ENCODE measurements around the gene CBX1. TPM values are rescaled to one million over a fixed set of nuclear protein-coding genes. Genes with fewer than 3 reads are reported as not detected.
A peak's percentile ranks its signal among the peaks of the same experiment; 100 is the strongest.

CBX1 gene
- total RNA-seq, 4 donors from 2014 or later = 21.0 to 46.7 (median 24.7) TPM

DNA sequence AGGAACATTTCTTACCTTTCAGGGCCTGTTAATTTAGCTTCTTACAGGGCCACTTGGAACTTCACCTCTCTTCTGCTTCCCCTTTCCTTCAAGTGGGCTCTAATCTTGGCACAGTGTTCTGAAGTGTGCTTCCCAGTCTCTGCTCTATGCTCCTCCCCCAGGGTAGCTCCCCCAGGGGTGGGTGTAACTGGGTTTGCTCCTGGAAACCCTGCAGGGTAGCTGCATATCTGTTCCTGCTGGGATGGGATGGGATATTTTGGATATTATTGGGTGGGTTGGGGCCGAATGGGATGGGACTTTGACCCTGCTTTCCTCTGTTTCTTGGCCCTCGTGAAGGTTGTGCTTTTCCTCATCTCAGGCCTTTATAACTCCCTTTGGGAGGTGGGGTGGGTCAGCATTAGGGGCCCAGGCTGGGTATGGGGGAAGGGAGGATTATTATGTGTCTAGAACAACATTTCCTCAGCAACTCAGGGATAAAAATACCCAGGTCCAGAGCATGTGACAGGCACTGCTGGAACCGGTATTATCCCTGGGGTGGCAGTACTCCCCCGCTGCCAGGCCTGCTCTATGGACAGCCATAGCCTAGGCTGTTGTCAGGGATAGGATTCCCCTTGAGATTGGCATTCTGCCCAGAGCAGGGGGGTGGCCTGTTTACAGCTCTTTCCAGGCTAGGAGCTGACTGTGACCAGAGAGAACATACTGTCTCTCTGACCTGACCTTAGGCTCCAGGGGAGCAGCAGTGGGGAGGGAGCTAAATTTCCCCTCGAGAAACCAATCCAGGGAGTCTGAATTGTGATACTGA, 48.1 kb downstream of the CBX1 start:
- Histone ChIP-seq H3K9me3 (no peaks in the 10 kb centered on the region), H3K36me3 (peaks cover 17 to 73% (median 21%) of the 10 kb centered on the region in 3 donors), H3K27me3 (no peaks in the 10 kb centered on the region), H3K4me3 (peak overlapping the region in 3 of 4 donors; percentile 34 to 93 (median 77)), H3K4me1 (peaks cover 58 to 82% (median 66%) of the 10 kb centered on the region in 3 donors), H3K27ac (peak overlapping the region; percentile 97 to 100 (median 98))
- no peak for DNase-seq
- TF ChIP-seq, protein P1, sequence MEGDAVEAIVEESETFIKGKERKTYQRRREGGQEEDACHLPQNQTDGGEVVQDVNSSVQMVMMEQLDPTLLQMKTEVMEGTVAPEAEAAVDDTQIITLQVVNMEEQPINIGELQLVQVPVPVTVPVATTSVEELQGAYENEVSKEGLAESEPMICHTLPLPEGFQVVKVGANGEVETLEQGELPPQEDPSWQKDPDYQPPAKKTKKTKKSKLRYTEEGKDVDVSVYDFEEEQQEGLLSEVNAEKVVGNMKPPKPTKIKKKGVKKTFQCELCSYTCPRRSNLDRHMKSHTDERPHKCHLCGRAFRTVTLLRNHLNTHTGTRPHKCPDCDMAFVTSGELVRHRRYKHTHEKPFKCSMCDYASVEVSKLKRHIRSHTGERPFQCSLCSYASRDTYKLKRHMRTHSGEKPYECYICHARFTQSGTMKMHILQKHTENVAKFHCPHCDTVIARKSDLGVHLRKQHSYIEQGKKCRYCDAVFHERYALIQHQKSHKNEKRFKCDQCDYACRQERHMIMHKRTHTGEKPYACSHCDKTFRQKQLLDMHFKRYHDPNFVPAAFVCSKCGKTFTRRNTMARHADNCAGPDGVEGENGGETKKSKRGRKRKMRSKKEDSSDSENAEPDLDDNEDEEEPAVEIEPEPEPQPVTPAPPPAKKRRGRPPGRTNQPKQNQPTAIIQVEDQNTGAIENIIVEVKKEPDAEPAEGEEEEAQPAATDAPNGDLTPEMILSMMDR (IDR thresholded peaks at IDR 0.05) = no peak
- TF ChIP-seq POLR2A (IDR thresholded peaks at IDR 0.05) = no peak
- intact Hi-C loops (cut with DNase I) = no loop called here
- 0 to 14% methylated on average over 1 to 2 of the region's 5 CpGs for WGBS, 2 donors

DNA sequence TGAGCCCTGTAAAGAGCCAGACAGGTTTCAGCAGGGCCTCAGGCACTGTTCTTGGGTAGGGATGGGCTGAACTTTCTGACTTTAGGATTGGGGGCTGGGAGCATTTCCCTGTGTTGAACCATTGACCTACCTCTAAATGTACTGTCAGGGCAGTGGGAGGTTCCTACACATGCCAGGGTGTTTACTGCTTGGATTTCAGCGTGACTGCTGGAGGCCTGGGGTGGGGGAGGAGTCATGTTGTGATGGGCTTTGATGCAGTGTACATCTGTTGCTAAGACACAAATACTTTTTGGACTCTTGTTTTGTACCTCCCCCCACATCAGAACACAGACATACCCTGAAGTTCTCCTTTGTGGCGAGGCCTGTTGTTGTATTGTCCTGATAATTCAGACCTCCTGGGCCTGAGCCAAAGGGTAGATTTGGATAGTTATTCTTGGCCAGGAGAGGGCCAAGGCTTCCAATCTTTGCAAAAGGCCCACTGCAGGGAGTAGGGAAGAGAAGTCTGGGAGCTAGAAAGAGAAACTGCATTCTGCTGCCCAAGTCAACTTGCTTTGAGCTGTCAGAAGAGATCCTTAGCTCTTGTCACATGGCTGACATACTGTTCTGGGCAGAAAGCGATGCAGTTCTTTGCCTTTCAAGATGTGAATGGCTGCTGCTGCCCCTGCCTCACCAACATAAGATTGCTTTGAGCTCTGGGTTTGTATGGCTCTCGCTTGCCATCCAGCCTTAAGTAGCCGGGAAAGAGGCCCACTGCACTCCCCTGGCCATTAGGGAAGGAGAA, 49.4 kb downstream of the CBX1 start:
- no peaks in the 10 kb centered on the region for H3K27me3 ChIP-seq
- DNase-seq = no peak
- H3K36me3 ChIP-seq = peaks cover 7 to 61% (median 9%) of the 10 kb centered on the region in 3 donors
- 0 to 38% methylated on average over 4 of the region's 5 CpGs for whole genome bisulfite sequencing, 2 donors
- no peak for TF ChIP-seq POLR2A (IDR thresholded peaks at IDR 0.05)
- TF ChIP-seq, protein P1 (IDR thresholded peaks at IDR 0.05) = peak in 1 of 6 experiments; percentile 25
- H3K4me3 ChIP-seq = peak overlapping the region in 3 of 4 donors; percentile 77 to 94 (median 93)
- intact Hi-C loops (cut with DNase I) = no loop called here
- peak overlapping the region; percentile 97 to 100 (median 98) for H3K27ac ChIP-seq
- no peaks in the 10 kb centered on the region for H3K9me3 ChIP-seq
- H3K4me1 ChIP-seq = peaks cover 61 to 83% (median 69%) of the 10 kb centered on the region in 3 donors

DNA sequence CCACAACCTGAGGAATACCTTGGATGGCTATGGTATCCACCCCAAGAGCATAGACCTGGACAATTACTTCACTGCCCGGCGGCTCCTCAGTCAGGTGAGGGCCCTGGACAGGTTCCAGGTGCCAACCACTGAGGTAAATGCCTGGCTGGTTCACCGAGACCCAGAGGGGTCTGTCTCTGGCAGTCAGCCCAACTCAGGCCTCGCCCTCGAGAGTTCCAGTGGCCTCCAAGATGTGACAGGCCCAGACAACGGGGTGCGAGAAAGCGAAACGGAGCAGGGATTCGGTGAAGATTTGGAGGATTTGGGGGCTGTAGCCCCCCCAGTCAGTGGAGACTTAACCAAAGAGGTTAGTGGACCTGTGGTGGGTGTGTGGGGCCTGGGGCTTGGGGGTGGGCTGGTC, 50.0 kb downstream of the CBX1 start:
- no peak for TF ChIP-seq POLR2A (IDR thresholded peaks at IDR 0.05)
- TF ChIP-seq, protein P1 (IDR thresholded peaks at IDR 0.05) = no peak
- H3K27ac ChIP-seq = peak overlapping the region; percentile 97 to 100 (median 98)
- peaks cover 67 to 83% (median 75%) of the 10 kb centered on the region in 3 donors for H3K4me1 ChIP-seq
- intact Hi-C loops (cut with DNase I) = no loop called here
- H3K36me3 ChIP-seq = peaks cover 1 to 55% (median 3%) of the 10 kb centered on the region in 3 donors
- no peak for DNase-seq
- peak overlapping the region; percentile 4 to 94 (median 85) for H3K4me3 ChIP-seq
- H3K9me3 ChIP-seq = no peaks in the 10 kb centered on the region
- H3K27me3 ChIP-seq = no peaks in the 10 kb centered on the region
- 16% methylated on average over 3 of the region's 10 CpGs; no CpG with 5 or more reads in 1 of the 2 donors for whole genome bisulfite sequencing, 2 donors

DNA sequence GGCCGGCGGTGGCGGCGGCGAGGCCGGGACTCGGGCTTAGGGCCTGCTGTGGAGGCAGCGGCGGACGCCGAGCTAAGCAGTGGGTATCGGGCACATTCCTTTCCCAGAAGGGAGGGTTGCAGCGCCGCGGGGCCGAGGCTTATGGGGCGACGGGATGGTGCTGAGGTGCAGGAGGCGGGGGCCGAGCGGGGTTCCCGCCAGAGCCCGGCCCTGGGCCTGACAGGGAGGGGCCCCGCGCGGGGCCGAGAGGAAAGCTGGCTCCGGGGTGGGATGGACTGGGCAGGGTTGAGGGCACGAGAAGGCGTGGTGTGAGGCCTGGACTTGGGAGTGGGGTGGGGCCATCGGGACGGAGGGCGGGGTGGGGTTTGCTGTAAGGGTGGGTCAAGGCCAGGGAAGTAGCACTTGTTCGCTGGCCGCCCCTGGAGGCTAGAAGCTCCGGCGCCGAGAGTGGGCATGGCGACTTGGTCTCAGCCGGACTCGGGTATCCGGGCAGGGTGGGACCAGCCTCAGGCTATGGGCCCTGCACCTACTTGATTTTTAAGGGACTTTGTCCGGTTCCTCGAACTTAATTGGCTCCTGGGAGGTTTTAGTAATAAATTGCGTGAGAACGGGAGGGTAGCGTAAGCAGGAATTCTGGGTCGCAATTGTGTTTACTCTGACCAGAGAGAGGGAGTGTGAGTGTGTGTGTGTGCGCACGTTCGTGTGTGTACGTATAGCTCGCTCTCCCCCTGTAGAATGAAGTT, 52.7 kb downstream of the CBX1 start:
- peak overlapping the region; percentile 72 to 94 (median 85) for H3K4me3 ChIP-seq
- H3K27me3 ChIP-seq = no peaks in the 10 kb centered on the region
- peak overlapping the region; percentile 97 to 100 (median 98) for H3K27ac ChIP-seq
- H3K36me3 ChIP-seq = peaks cover 0 to 30% (median 0%) of the 10 kb centered on the region in 3 donors
- DNase-seq = peak; percentile 57
- peaks cover 59 to 74% (median 63%) of the 10 kb centered on the region in 3 donors for H3K4me1 ChIP-seq
- WGBS, 2 donors = 0 to 2% methylated on average over 26 to 40 of the region's 53 CpGs
- TF ChIP-seq POLR2A (IDR thresholded peaks at IDR 0.05) = peak in 2 of 4 donors; percentile 56 to 67
- TF ChIP-seq, protein P1 (IDR thresholded peaks at IDR 0.05) = no peak
- intact Hi-C loops (cut with DNase I) = no loop called here
- H3K9me3 ChIP-seq = no peaks in the 10 kb centered on the region

Data from esophagus squamous epithelium (tissue), 5 donors.